AG04449 (cell line): ENCODE measurements around the gene ST8SIA4.

Experiments used
- CTCF ChIA-PET: fragments of 350-600 bp; formaldehyde crosslinking; extraction: SDS; loops from one replicate; lab custom pipeline; 2021; ENCODE audit warnings: antibody characterized with exemption; lab: Yijun Ruan, JAX
- POLR2A ChIA-PET: fragments of 400-600, 350-600 bp; formaldehyde crosslinking; extraction: SDS; loops from one replicate; lab custom pipeline; 2020; ENCODE audit warnings: antibody characterized with exemption, inconsistent platforms; lab: Yijun Ruan, JAX
- DNase-seq: peaks from one replicate; pipeline ENCODE4 v3.0.0-alpha.2; 2010; ENCODE audit warnings: low read depth, low spot score
- H3K4me3 ChIP-seq: 2 replicates; pipeline ENCODE4 v1.5.1; 2011; ENCODE audit warnings: low read depth, mild to moderate bottlenecking, control low read depth, low read length
- TF ChIP-seq, protein P1 (sequence below): IDR thresholded peaks from one replicate; pipeline ENCODE4 v1.5.1; 2011; ENCODE audit warnings: mild to moderate bottlenecking, moderate library complexity, low read length, control low read depth, inconsistent platforms; ENCODE audit not compliant: insufficient read depth; ENCODE audit errors: missing control alignments

Gene ST8SIA4

DNA sequence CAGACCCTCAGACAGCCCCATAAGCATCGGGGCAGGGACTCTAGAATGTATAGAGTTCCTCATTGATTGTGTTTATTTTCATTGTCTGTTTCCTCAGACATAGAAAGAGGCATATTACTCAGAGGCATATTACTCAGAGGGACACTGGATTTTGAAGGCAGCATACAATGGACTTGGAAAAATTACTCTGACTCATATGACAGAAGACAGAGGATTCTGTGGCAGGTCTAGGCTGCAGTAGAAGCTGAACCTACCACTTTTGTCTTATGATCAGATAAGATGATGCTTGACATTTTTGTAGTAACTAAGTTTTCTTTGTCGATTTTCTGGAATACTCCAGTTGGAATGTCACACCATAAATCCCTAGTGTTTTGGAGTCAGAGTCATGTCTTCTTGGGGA is 105.2 kb downstream of the ST8SIA4 start:
- ChIA-PET POLR2A (no interaction called here), CTCF (no interaction called here)
- TF ChIP-seq, protein P1, sequence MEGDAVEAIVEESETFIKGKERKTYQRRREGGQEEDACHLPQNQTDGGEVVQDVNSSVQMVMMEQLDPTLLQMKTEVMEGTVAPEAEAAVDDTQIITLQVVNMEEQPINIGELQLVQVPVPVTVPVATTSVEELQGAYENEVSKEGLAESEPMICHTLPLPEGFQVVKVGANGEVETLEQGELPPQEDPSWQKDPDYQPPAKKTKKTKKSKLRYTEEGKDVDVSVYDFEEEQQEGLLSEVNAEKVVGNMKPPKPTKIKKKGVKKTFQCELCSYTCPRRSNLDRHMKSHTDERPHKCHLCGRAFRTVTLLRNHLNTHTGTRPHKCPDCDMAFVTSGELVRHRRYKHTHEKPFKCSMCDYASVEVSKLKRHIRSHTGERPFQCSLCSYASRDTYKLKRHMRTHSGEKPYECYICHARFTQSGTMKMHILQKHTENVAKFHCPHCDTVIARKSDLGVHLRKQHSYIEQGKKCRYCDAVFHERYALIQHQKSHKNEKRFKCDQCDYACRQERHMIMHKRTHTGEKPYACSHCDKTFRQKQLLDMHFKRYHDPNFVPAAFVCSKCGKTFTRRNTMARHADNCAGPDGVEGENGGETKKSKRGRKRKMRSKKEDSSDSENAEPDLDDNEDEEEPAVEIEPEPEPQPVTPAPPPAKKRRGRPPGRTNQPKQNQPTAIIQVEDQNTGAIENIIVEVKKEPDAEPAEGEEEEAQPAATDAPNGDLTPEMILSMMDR = no peak
- no peak for DNase-seq
- no peak overlapping the region for H3K4me3 ChIP-seq

DNA sequence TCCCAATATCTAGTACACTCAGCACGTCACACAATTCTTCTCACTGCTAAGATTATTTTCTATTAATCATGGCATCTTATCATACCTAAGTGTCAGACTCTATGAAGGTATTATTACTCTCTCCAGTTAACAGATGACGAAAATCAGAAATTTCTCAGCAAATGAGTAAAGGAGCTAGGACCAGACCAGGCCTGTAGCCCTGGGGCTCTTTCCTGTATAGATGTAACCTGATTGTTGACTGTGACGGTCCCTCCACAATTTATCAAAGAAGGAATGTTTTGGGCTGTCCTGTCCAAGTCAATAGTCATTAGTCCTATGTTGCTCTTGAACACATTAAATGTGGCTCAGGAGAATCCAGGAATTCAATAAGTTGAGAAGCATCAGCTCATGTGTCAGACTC is 106.2 kb downstream of the ST8SIA4 start:
- ChIA-PET POLR2A (no interaction called here), CTCF (no interaction called here)

DNA sequence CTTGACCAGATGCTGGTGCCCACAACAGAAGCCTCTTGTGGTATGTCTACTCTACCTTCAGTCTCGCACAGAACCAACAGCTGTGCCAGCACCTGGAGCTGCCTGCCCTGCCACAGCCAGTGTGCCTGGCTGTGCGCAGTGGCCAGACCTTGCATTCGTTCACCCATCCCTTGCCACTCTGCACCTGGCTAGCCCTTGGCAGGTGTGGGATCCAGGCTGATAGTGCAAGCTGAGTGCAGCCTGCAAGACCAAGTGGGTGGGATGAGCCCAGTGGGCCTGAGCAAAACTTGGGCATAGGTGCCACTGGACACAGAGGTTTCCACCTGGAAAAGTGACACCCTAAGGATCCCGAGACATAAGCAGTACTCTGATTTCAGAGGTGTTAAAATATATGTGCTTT is 108.2 kb downstream of the ST8SIA4 start:
- ChIA-PET CTCF (no interaction called here), POLR2A (no interaction called here)
- no peak for DNase-seq
- H3K4me3 ChIP-seq = no peak overlapping the region
- TF ChIP-seq, protein P1 = no peak

More for the DNA sequence above, 106.2 kb downstream of the ST8SIA4 start:
- DNase-seq = no peak
- TF ChIP-seq, protein P1 = no peak
- H3K4me3 ChIP-seq = no peak overlapping the region

DNA sequence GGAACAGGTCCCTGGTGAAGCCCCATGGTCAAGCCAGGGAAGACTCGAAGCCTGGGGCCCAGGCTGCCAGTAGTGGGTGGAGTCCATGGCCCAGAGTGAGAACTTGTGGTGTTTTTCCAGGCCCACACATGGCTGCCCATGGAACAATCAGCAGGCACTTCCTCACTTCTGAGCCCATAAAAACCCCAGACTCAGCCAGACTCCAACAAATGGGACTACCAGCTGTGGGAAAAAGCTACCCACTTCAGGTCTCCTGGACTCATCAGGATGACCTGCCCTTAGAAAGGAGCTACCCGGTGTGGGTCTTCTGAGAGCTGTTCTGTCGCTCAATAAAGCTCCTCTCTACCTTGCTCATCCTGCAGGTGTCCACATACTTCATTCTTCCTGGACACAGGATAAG is 108.9 kb downstream of the ST8SIA4 start:
- TF ChIP-seq, protein P1 = no peak
- no peak for DNase-seq
- POLR2A ChIA-PET = no interaction called here
- H3K4me3 ChIP-seq = no peak overlapping the region
- CTCF ChIA-PET = no interaction called here

DNA sequence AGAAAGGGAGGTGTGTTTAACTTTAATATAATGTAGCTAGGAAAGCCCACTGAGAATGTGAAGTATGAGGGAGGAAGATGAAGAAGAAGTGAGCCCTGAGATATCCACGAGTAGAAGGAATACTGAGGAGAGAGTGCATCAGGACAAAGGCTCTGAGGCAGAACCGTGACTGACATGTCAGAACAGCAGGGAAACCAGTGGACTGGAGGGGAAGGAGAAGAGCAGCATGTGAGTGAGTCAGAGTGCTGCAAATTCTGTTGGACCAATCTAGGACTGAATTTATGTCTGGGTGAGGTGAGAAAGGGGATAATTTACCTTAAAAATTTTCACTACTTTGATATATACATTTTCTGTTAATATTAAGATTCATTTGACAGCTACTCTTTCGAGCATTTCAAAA is 110.3 kb downstream of the ST8SIA4 start:
- no peak for DNase-seq
- H3K4me3 ChIP-seq = no peak overlapping the region
- TF ChIP-seq, protein P1 = no peak
- ChIA-PET CTCF (no interaction called here), POLR2A (no interaction called here)

DNA sequence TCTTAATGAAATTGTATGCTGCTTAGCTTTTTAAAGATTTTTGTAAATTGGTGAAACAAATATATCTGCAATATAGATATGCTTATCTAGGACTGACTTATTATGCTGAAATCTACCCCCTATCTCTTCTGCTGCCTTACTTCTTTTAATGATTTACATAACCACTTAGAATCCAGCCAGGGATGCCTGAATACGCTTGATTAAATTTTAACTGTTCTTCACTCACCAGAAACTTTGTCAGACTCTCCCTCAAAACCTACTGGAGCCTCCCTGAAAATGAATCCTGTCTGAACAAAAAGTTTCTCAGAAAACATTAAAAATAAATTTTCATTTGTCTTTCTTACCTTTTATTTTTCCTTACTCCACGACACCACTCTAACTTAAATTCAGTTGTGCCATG is 111.7 kb downstream of the ST8SIA4 start:
- CTCF ChIA-PET = no interaction called here
- TF ChIP-seq, protein P1 = no peak
- H3K4me3 ChIP-seq = no peak overlapping the region
- no peak for DNase-seq
- POLR2A ChIA-PET = no interaction called here
